SHP77 (cell line): Measurements from ENCODE around the gene PBRM1.
A peak's percentile ranks its signal among the peaks of the same experiment; 100 is the strongest.

Experiments used
- DNase-seq, 2 experiments: peaks; one replicate each; lab custom pipeline; 2025; lab: John Stamatoyannopoulos, UW

PBRM1 gene

GRCh38 chr3:52574056-52574965 lies 111.4 kb downstream of the PBRM1 start:
- DNase-seq, result no peak

GRCh38 chr3:52572221-52572620 lies 113.5 kb downstream of the PBRM1 start:
- no peak for DNase-seq

DNA sequence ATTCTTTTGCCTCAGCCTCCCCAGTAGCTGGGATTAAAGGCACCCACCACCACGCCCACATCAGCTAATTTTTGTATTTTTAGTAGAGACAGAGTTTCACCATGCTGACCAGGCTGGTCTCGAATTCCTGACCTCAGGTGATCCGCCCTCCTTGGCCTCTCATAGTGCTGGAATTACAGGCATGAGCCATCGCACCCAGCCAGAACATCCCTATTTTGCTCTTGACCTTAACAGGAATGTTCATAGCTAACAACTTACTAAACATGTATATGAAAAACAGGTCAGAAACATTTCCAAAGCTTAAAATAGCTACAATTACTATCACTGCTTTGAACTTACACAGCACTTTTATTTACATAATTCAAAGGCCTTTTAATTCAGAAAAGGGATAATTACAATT lies 115.6 kb downstream of the PBRM1 start:
- DNase-seq, result no peak

- DNase-seq, result no peak
Observed at GRCh38 chr3:52568069-52568468, 117.6 kb downstream of the PBRM1 start.

- no peak for DNase-seq
Observed at GRCh38 chr3:52563984-52564383, 121.7 kb downstream of the PBRM1 start.

DNA sequence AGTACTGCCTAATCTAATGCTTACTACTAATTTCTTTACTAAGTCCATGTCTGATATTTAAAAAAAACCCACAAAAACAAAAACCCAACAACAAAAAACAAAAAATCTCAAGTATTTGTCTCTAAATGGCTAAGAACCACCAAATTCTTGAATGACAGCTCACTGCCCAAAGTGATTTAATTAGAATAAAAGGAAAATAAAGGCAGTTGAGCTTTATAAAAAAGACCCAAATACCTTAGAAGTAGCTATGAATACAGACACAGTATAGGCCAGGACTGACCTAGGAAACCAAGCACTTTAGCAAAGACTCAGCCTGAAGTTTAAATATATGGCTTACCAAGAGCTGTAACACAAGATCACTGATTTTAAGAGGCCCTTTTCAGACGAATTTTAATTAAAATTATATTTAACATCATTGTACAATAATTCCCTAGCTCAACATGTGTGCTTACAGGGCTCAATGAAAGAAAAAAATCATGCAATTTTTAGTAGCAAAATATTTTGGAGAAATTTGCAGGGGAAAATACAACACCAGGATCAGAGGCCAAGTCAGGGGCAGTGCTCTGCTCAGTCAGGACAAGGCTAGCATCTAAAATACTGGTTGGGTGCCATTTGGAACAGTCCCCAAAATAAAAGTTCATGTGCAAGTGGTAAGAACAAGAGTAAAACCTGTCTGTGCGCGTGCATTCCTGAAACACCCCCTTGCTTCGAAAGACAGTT lies 124.5 kb downstream of the PBRM1 start:
- DNase-seq, result no peak

GRCh38 chr3:52558436-52558835 lies 127.3 kb downstream of the PBRM1 start:
- no peak for DNase-seq

GRCh38 chr3:52557011-52557960 lies 128.4 kb downstream of the PBRM1 start:
- no peak for DNase-seq

DNA sequence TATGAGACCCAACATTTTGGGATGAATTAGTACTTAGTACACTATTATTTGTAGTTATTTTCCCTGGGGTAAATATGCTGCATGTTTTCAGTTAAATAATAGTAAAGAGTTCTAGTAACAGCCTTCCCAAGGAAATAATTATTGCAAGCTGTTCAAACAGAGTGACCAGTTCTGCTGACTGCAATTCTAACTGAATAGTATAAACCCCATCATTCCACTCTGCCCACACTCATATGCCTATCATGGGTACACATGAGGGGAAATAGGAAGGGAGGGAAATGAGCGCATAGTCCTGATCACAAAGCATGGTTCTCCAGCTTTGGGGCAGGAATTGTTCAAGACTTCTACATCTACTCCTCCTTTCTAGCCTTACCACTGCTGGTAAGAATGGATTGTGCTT lies 130.7 kb downstream of the PBRM1 start:
- no peak for DNase-seq

GRCh38 chr3:52554026-52554755 lies 131.5 kb downstream of the PBRM1 start:
- peak in 1 of 2 experiments; percentile 26 for DNase-seq

GRCh38 chr3:52552089-52552488 lies 133.6 kb downstream of the PBRM1 start:
- no peak for DNase-seq

DNA sequence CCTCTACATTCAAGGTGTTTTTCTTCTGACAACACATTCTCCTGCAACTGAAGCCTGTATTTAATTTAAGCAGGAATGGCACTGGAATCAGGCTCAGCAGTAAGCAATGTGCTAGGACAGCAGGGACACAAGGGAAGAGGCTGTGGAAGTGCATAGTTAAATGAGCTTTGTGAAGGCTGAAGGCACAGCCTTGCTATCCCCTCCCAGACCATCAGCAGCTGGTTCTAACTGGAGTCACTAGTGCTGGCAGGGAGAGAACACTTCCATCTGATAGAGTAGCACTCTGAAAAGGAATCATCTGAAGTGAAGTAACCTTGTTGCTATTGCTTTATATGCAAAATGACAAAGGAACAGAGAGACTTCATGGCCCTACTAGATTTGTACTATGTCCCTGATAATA lies 134.6 kb downstream of the PBRM1 start:
- DNase-seq, result no peak

DNA sequence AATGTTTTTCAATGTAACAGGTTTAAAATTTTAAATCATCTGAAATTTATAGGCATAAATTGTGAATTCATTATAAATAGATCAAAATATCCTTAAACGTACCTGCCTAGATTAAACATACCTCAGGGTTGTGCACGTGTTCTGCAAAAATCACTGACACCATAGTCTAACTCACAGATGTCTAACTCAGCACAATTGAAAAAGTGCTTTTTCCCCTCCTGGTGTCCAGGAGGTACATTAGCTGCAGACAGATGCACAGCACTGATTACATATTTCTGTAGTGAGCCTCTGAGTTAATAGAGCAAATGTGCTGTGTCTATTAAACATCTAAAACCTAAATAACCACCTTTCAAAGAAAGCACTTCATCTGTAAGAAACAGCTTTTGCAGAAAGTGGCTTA lies 138.6 kb downstream of the PBRM1 start:
- DNase-seq, result no peak

- no peak for DNase-seq
Observed at GRCh38 chr3:52546111-52546901, 139.4 kb downstream of the PBRM1 start.

GRCh38 chr3:52544937-52545336 lies 140.8 kb downstream of the PBRM1 start:
- DNase-seq, result no peak

GRCh38 chr3:52541050-52541449 lies 144.7 kb downstream of the PBRM1 start:
- no peak for DNase-seq

DNA sequence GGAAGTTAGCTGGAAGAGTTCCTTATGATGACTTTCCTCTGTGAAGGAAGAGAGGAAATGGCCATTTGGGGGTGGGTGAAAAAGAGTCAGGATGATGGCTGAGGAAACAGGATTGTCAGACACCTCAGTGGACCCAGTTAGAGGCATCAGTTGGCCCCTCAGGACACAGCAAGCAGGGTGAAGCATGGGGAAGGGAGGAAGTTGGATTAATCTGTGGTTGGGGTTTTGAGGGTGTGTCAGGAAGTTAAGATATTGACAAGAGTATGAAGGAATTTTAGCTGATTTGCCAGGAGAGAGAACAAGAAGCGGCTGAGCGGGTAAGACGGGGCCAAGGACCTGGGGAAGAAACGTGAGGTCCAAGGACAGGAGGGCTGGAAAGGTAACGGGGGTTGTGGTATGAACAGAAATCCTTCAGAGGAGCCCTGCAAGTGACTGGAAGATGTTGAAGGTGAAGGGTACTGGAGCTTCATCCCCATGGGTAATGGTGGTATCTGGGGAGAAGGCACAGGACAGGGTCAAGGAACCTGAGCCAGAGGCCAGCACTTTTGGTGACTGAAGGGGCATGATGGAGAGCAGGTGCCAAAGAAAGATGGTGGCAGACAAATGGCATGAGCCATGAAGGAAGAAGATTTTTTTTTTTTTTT lies 146.6 kb downstream of the PBRM1 start:
- no peak for DNase-seq

- no peak for DNase-seq
Observed at GRCh38 chr3:52537726-52538421, 147.8 kb downstream of the PBRM1 start.

DNA sequence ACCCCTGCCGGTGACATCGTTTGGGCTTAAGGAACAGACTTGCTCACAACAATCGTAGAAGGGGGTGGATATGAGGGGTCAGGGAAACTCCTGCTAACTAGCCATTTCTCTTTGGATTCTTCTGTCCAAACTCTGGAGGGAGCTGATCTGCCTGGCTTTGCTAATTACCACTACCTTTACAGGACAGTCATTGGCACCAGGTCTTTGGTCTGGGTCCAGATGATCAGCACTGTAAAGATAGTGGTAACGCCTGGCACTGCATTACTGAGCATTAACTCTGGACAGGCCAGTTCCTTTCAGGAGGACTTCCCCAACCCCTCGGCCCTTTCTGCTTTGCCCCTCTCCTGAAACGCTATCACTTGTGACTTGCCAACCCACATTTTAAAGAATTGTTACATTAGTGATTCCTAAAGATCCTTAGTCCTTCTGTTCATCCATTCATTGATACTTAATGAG lies 148.5 kb downstream of the PBRM1 start:
- DNase-seq, result no peak
